CD4-positive, alpha-beta memory T cell (primary cell): ENCODE measurements around the gene MLPH. TPM values are rescaled to one million over a fixed set of nuclear protein-coding genes. Genes with fewer than 3 reads are reported as not detected.

Source experiments
- CTCF ChIA-PET: fragments of 350-600 bp; sonication (Branson Sonifier 250); formaldehyde crosslinking; loops from one replicate; lab custom pipeline; 2021; ENCODE audit warnings: inconsistent platforms; ENCODE audit not compliant: partially characterized antibody; lab: Charles Lee
- POLR2A ChIA-PET: fragments of 350-600 bp; sonication (Branson Sonifier 250); formaldehyde crosslinking; loops from one replicate; lab custom pipeline; 2021; ENCODE audit not compliant: partially characterized antibody; lab: Charles Lee
- DNase-seq, 5 donors: peaks; one replicate each; pipeline versions ENCODE4 v3.0.0 to v3.0.0-alpha.2; 2020 to 2022; ENCODE audit warnings: mixed read lengths in 1 of 5
- H3K27ac ChIP-seq: one replicate; pipeline ENCODE4 v1.7.0; 2013; ENCODE audit warnings: low read depth, low read length
- H3K27me3 ChIP-seq: 2 replicates; pipeline ENCODE4 v1.7.0; 2013; ENCODE audit warnings: mild to moderate bottlenecking, low read length, moderate library complexity; ENCODE audit not compliant: insufficient read depth
- H3K36me3 ChIP-seq: 2 replicates; pipeline ENCODE4 v1.7.0; 2013; ENCODE audit warnings: mild to moderate bottlenecking, low read length, moderate library complexity; ENCODE audit not compliant: insufficient read depth
- H3K4me1 ChIP-seq: 2 replicates; pipeline ENCODE4 v1.7.0; 2013; ENCODE audit warnings: mild to moderate bottlenecking, low read length, moderate library complexity; ENCODE audit not compliant: insufficient read depth
- H3K4me3 ChIP-seq, 2 donors: one replicate each; pipeline ENCODE4 v1.7.0; 2013; ENCODE audit warnings: low read length in 2 of 2, mild to moderate bottlenecking in 1 of 2
- H3K9me3 ChIP-seq, 2 donors: one replicate each; pipeline ENCODE4 v1.7.0; 2013; ENCODE audit warnings: low read length in 2 of 2, control low read depth in 1 of 2; ENCODE audit not compliant: control insufficient read depth in 1 of 2
- H3K27ac Mint-ChIP-seq, 7 donors: one replicate each; pipeline ENCODE4 v1.8.0; 2020 to 2021; ENCODE audit warnings: mixed read lengths in 7 of 7, mild to moderate bottlenecking in 6 of 7, inconsistent platforms in 3 of 7, moderate library complexity in 3 of 7
- H3K27me3 Mint-ChIP-seq, 2 donors: one replicate each; pipeline ENCODE4 v1.8.0; 2020 to 2021; ENCODE audit warnings: mixed read lengths in 2 of 2
- H3K36me3 Mint-ChIP-seq, 2 donors: one replicate each; pipeline ENCODE4 v1.8.0; 2020 to 2021; ENCODE audit warnings: mixed read lengths in 2 of 2, inconsistent platforms in 1 of 2, mild to moderate bottlenecking in 1 of 2
- H3K4me1 Mint-ChIP-seq, 4 donors: one replicate each; pipeline ENCODE4 v1.8.0; 2020 to 2021; ENCODE audit warnings: mixed read lengths in 4 of 4, mild to moderate bottlenecking in 1 of 4
- H3K4me3 Mint-ChIP-seq, 8 donors: one replicate each; pipeline ENCODE4 v1.8.0; 2020 to 2021; ENCODE audit warnings: mixed read lengths in 8 of 8, mild to moderate bottlenecking in 7 of 8, moderate library complexity in 6 of 8, inconsistent platforms in 3 of 8
- H3K9me3 Mint-ChIP-seq, 8 donors: one replicate each; pipeline ENCODE4 v1.8.0; 2020 to 2021; ENCODE audit warnings: mixed read lengths in 8 of 8, mild to moderate bottlenecking in 5 of 8, inconsistent platforms in 3 of 8, moderate library complexity in 1 of 8
- intact Hi-C: fragments of 100-400 bp; cut with micrococcal nuclease; formaldehyde crosslinking; loops from one replicate; pipeline ENCODE4 v1.15.1; 2023
- polyA plus RNA-seq, 2 donors: library from polyadenylated mRNA; unstranded; fragments of 300-500 nt; fragmentation: Illumina TruSeq; gene quantifications; one replicate each; pipeline ENCODE4 v1.2.3, GENCODE V29; 2021
- total RNA-seq, 2 experiments: library from RNA; stranded (reverse); gene quantifications; one replicate each; pipeline ENCODE4 v1.2.3, GENCODE V29; 2021

Gene MLPH
- total and polyA plus RNA-seq, 4 experiments from 2014 or later = not detected

DNA sequence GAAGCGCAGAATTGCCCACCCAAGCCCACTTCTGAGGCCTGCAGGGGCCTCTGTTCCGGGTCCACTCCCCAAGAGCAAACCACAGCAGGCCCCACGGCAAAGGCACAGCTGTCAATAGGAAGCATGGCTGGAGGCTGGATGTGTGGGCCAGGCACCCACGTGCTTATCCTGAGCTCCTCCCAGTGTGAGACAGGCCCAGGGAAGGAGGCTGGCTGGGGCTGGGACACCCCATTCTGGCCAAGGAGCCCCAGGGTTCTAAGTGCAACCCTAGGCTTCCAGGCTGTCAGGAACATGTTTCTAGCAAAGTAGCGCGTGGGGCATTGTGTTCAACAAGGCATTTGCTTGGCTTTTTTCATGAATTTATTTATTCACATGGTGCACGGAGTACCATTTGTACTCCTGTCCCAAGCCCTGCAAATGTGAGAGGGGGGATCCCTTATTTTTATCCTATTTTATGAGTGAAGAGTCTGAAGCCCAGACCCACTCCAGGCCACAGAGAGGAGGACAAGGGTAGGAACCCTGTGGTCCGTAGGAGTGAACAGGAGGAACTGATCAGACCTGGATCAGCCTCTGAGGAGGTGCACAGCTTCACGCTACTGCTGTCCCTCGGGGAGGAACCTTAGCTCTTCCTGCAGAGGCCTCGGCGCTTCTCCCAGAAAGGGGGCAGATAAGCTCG, 109.6 kb downstream of the MLPH start:
- no peak overlapping the region for H3K4me3 Mint-ChIP-seq
- H3K27me3 Mint-ChIP-seq = peaks cover 0 to 1% of the 10 kb centered on the region in 2 donors
- no peaks in the 10 kb centered on the region for H3K36me3 Mint-ChIP-seq
- Histone ChIP-seq H3K4me1 (peaks cover 1% of the 10 kb centered on the region), H3K4me3 (no peak overlapping the region), H3K27me3 (no peaks in the 10 kb centered on the region), H3K36me3 (no peaks in the 10 kb centered on the region), H3K27ac (no peak overlapping the region), H3K9me3 (no peaks in the 10 kb centered on the region)
- intact Hi-C loops = no loop called here
- POLR2A ChIA-PET = no interaction called here
- CTCF ChIA-PET = no interaction called here
- DNase-seq = no peak
- H3K27ac Mint-ChIP-seq = peak overlapping the region in 1 of 7 donors; percentile 68
- H3K4me1 Mint-ChIP-seq = peaks cover under 1 to 2% (median 2%) of the 10 kb centered on the region in 4 donors
- H3K9me3 Mint-ChIP-seq = no peaks in the 10 kb centered on the region

GRCh38 chr2:237597196-237598145, 110.4 kb downstream of the MLPH start:
- H3K27me3 Mint-ChIP-seq = peaks cover 0 to 1% of the 10 kb centered on the region in 2 donors
- H3K4me1 Mint-ChIP-seq = peaks cover under 1 to 6% (median 2%) of the 10 kb centered on the region in 4 donors
- intact Hi-C loops = no loop called here
- POLR2A ChIA-PET = no interaction called here
- CTCF ChIA-PET = no interaction called here
- Histone ChIP-seq H3K27me3 (no peaks in the 10 kb centered on the region), H3K9me3 (no peaks in the 10 kb centered on the region), H3K36me3 (no peaks in the 10 kb centered on the region), H3K4me1 (peaks cover 1% of the 10 kb centered on the region), H3K27ac (no peak overlapping the region), H3K4me3 (no peak overlapping the region)
- no peaks in the 10 kb centered on the region for H3K36me3 Mint-ChIP-seq
- H3K9me3 Mint-ChIP-seq = no peaks in the 10 kb centered on the region
- H3K4me3 Mint-ChIP-seq = no peak overlapping the region
- DNase-seq = no peak
- H3K27ac Mint-ChIP-seq = peak overlapping the region in 3 of 7 donors; percentile 42 to 79 (median 65)

DNA sequence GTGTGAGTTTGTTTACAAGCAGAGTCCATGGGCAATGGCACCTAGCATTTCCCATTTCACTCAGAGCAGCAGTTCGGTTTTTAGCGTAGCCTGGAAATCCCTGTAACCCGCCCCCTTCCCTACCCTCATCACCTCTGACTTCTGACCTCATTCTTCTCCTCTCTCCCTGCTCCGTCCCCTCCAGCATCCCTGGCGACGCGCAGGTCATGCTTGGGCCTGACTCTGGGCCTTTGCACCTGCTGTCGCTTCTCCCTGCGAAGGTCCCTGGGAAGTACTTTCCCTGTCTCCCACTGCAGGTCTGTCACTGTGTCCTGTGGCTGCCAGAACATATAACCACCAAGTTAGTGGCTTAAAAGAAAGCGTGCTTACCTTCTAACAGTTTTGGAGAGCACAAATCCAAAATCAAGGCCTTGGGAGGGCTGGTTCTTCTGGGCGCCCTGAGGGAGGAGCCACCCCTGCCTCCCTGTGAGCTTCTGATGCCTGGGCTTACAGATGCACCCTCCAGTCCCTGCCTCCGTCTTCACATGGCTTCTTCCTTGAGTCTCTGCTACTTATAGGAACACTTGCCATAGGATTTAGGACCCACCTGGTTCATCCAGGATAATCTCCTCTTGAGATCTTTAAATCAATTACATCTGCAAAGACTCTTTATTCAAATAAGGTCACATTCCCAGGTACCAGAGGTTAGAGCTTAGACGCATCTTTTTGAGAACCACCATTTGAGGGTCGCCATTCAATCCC, 111.6 kb downstream of the MLPH start:
- intact Hi-C loops = no loop called here
- Mint-ChIP-seq H3K27ac (peak overlapping the region in 5 of 7 donors; percentile 44 to 88 (median 70)), H3K9me3 (no peaks in the 10 kb centered on the region), H3K27me3 (peaks cover 0 to 1% of the 10 kb centered on the region in 2 donors), H3K4me1 (peaks cover 11 to 17% (median 13%) of the 10 kb centered on the region in 4 donors), H3K4me3 (no peak overlapping the region), H3K36me3 (no peaks in the 10 kb centered on the region)
- ChIA-PET POLR2A (no interaction called here), CTCF (no interaction called here)
- Histone ChIP-seq H3K36me3 (no peaks in the 10 kb centered on the region), H3K4me3 (no peak overlapping the region), H3K9me3 (no peaks in the 10 kb centered on the region), H3K27ac (no peak overlapping the region), H3K4me1 (peaks cover 13% of the 10 kb centered on the region), H3K27me3 (no peaks in the 10 kb centered on the region)
- DNase-seq = no peak

DNA sequence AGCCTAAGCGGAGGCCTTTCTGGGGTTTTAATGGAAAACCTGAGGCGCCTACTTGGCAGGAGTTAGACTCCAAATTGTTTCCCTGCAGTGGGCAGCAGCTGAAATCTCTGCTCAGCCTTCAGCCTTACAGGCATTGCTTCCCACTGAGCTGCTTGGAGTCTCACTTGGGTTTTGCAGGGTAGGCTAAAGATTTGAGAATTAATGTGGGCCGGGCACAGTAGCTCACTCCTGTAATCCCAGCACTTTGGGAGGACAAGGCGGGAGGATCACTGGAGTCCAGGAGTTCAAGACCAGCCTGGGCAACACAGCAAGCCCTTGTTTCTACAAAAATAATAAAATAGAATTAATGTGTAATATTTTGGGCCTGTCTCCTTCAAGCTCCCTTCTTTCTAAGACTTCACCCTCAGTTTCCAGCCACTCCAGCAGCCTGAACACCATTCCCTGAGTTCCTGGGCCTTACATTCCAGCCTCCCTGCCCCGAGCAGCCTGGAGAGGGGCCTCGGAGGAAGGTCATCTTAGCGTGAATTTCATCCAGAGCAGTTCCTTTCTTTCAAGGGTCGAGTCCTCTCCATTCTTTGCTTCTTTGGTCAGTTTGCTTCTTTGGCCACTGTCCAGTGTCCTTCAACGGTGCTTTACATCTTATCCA, 112.5 kb downstream of the MLPH start:
- Histone ChIP-seq H3K27me3 (no peaks in the 10 kb centered on the region), H3K9me3 (no peaks in the 10 kb centered on the region), H3K36me3 (no peaks in the 10 kb centered on the region), H3K4me1 (peaks cover 21% of the 10 kb centered on the region), H3K27ac (no peak overlapping the region), H3K4me3 (no peak overlapping the region)
- ChIA-PET CTCF (interaction anchor here (1.3 kb wide), 1 partner anchor 87 kb away, joined by 5 read pairs; no protein-coding TSS in a partner anchor), POLR2A (no interaction called here)
- peaks cover 15 to 25% (median 18%) of the 10 kb centered on the region in 4 donors for H3K4me1 Mint-ChIP-seq
- H3K27ac Mint-ChIP-seq = peak overlapping the region in 6 of 7 donors; percentile 57 to 91 (median 71)
- no peaks in the 10 kb centered on the region for H3K9me3 Mint-ChIP-seq
- intact Hi-C loops = no loop called here
- H3K36me3 Mint-ChIP-seq = no peaks in the 10 kb centered on the region
- no peak for DNase-seq
- peaks cover 0 to 1% of the 10 kb centered on the region in 2 donors for H3K27me3 Mint-ChIP-seq
- no peak overlapping the region for H3K4me3 Mint-ChIP-seq

DNA sequence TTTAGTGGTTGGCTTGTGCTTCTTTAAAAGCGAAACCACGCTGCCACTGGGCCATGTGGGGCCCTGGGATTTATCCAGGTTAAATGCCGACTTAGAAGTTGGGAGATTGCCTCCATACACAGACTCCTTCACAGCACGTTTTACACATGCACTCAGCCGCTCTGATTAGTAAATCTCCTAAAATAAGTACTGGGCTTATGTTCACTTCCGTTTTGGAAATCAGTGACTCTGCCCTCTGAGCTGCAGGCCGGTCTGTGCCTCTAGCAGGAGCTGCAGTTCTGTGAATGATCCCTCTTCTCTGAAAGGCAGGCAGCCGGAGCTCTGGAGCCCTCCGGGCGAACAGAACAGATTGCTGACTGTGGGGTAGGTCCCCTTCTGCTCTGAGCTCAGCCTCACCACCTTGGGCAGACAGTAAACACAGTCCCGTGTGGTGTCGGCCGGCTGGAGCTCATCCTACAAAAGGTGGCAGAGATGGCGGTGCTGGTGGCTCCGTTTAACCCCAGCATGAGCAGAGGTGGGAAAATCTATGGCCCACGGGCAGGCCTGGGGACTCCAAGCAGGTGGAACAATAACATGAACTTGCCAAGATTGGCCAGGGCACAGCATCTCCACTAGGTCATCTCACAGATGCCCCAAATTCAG, 113.3 kb downstream of the MLPH start:
- H3K4me3 Mint-ChIP-seq = no peak overlapping the region
- H3K36me3 Mint-ChIP-seq = no peaks in the 10 kb centered on the region
- H3K27me3 Mint-ChIP-seq = peaks cover 0 to 1% of the 10 kb centered on the region in 2 donors
- no peak for DNase-seq
- Histone ChIP-seq H3K27me3 (no peaks in the 10 kb centered on the region), H3K27ac (no peak overlapping the region), H3K9me3 (no peaks in the 10 kb centered on the region), H3K36me3 (no peaks in the 10 kb centered on the region), H3K4me1 (peaks cover 21% of the 10 kb centered on the region), H3K4me3 (no peak overlapping the region)
- peaks cover 18 to 33% (median 20%) of the 10 kb centered on the region in 4 donors for H3K4me1 Mint-ChIP-seq
- peak overlapping the region in 5 of 7 donors; percentile 41 to 91 (median 82) for H3K27ac Mint-ChIP-seq
- intact Hi-C loops = no loop called here
- H3K9me3 Mint-ChIP-seq = no peaks in the 10 kb centered on the region
- ChIA-PET POLR2A (no interaction called here), CTCF (interaction anchor here (1.3 to 4.2 kb wide), 2 partner anchors 29 to 87 kb away, joined by 5 to 22 read pairs; no protein-coding TSS in a partner anchor)

- no peak overlapping the region for H3K4me3 Mint-ChIP-seq
- Histone ChIP-seq H3K27ac (no peak overlapping the region), H3K4me1 (peaks cover 21% of the 10 kb centered on the region), H3K36me3 (no peaks in the 10 kb centered on the region), H3K4me3 (no peak overlapping the region), H3K27me3 (no peaks in the 10 kb centered on the region), H3K9me3 (no peaks in the 10 kb centered on the region)
- H3K27me3 Mint-ChIP-seq = peaks cover 0 to 1% of the 10 kb centered on the region in 2 donors
- no peak for DNase-seq
- peaks cover 19 to 33% (median 21%) of the 10 kb centered on the region in 4 donors for H3K4me1 Mint-ChIP-seq
- peak overlapping the region in 6 of 7 donors; percentile 61 to 97 (median 90) for H3K27ac Mint-ChIP-seq
- ChIA-PET CTCF (interaction anchor here (1.0 to 4.2 kb wide), 3 partner anchors 14 to 89 kb away, joined by 3 to 22 read pairs (median 3); no protein-coding TSS in a partner anchor), POLR2A (interaction anchor here (3.4 kb wide), 1 partner anchor 71 kb away, joined by 17 read pairs; no protein-coding TSS in a partner anchor)
- H3K9me3 Mint-ChIP-seq = no peaks in the 10 kb centered on the region
- intact Hi-C loops = no loop called here
- H3K36me3 Mint-ChIP-seq = no peaks in the 10 kb centered on the region
Observed at GRCh38 chr2:237601453-237602116, 114.5 kb downstream of the MLPH start.
